ENCODE measurements around the gene TTBK1.

Gene TTBK1

DNA sequence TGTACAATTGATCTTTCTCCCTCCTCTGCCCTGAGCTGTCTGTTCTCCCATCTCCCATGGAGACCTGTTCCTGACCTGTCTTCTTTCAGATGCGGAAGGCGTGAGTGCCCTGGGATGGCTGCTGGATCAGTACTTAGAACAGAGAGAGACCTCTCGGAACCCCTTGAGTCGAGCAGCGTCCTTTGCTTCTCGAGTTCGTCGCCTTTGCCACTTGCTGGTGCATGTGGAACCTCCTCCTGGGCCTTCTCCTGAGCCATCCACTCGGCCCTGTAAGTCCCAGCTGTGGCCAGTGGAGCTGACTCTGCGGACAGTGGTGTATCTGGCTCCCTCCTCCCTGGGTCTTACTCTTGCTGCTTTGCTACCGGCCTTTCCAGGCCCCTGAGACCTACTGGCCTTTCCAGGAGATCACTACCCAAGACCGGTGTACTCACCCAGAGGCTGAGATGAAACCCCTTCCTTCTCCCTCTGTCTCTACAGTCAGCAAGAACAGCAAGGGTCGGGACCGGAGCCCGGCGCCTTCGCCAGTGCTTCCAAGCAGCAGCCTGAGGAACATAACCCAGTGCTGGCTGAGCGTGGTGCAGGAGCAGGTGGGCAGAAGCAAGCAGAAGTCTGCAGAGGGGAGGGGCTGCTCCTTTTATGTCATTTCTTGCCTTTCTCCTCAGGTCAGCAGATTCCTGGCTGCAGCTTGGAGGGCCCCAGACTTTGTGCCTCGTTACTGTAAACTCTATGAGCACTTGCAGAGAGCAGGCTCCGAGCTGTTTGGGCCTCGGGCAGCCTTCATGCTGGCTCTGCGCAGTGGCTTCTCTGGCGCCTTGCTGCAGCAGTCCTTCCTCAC is 38.8 kb upstream of the TTBK1 start:
- Histone ChIP-seq H3K9ac (no peak overlapping the region), H4K20me1 (ENCODE audit: insufficient read depth) (no peaks in the 10 kb centered on the region), H3K4me1 (ENCODE audit: low read depth, poor library complexity, severe bottlenecking) (no peaks in the 10 kb centered on the region), H3K27ac (no peak overlapping the region), H3K36me3 (ENCODE audit: insufficient read depth) (no peaks in the 10 kb centered on the region), H3K4me2 (no peak overlapping the region), H2AFZ (ENCODE audit: low read depth) (no peak overlapping the region), H3K4me3 (IDR thresholded peaks at IDR 0.05; ENCODE audit: insufficient read depth, low read depth, low read length) (no peak overlapping the region), H3K79me2 (ENCODE audit: insufficient read depth, low read depth) (no peaks in the 10 kb centered on the region), H3K27me3 (ENCODE audit: insufficient read depth, low read depth) (no peaks in the 10 kb centered on the region)
- TF ChIP-seq, protein P1, sequence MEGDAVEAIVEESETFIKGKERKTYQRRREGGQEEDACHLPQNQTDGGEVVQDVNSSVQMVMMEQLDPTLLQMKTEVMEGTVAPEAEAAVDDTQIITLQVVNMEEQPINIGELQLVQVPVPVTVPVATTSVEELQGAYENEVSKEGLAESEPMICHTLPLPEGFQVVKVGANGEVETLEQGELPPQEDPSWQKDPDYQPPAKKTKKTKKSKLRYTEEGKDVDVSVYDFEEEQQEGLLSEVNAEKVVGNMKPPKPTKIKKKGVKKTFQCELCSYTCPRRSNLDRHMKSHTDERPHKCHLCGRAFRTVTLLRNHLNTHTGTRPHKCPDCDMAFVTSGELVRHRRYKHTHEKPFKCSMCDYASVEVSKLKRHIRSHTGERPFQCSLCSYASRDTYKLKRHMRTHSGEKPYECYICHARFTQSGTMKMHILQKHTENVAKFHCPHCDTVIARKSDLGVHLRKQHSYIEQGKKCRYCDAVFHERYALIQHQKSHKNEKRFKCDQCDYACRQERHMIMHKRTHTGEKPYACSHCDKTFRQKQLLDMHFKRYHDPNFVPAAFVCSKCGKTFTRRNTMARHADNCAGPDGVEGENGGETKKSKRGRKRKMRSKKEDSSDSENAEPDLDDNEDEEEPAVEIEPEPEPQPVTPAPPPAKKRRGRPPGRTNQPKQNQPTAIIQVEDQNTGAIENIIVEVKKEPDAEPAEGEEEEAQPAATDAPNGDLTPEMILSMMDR (conservative IDR thresholded peaks at IDR 0.05; ENCODE audit: low read depth, low read length), result no peak

DNA sequence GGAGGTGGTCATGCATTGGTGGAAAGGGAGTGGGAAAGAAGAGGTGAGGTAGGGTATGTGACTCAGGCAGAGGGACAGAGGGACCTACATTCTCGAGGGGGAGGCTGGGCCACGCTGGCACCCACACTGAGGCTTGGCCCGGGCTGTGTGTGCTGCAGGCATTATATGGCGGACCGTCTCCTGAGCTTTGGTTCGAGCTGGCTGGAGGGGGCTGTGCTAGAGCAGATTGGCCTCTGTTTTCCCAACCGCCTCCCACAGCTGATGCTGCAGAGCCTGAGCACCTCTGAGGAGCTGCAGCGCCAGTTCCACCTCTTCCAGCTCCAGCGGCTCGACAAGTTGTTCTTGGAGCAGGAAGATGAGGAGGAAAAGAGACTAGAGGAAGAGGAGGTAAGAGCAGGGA is 37.4 kb upstream of the TTBK1 start:
- TF ChIP-seq, protein P1 (conservative IDR thresholded peaks at IDR 0.05; ENCODE audit: low read depth, low read length), result no peak

DNA sequence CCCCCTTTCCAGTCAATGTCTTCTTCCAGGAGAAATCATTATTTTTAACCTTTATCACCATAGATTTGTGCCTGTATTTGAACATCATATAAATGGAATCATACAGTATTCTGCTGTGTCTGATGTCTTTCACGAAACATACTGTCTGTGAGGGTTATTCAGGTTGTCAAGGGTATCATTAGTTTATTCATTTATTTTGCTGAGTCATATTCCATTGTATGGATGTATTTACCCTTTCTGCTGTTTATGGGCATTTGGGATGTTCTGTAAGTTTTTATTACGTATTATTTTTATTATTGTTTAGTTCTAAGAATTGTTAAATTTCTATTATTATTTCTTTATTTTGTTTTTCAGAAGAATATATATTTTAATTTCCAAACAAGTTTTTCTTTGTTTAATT is 36.0 kb upstream of the TTBK1 start:
- no peak overlapping the region for H3K9ac ChIP-seq
- H3K4me3 ChIP-seq (IDR thresholded peaks at IDR 0.05; ENCODE audit: insufficient read depth, low read depth, low read length), result no peak overlapping the region
- no peaks in the 10 kb centered on the region for H3K79me2 ChIP-seq (ENCODE audit: insufficient read depth, low read depth)
- H3K4me2 ChIP-seq, result no peak overlapping the region
- no peak overlapping the region for H2AFZ ChIP-seq (ENCODE audit: low read depth)
- H3K27me3 ChIP-seq (ENCODE audit: insufficient read depth, low read depth), result no peaks in the 10 kb centered on the region
- no peaks in the 10 kb centered on the region for H3K4me1 ChIP-seq (ENCODE audit: low read depth, poor library complexity, severe bottlenecking)
- H3K36me3 ChIP-seq (ENCODE audit: insufficient read depth), result no peaks in the 10 kb centered on the region
- no peak overlapping the region for H3K27ac ChIP-seq
- no peaks in the 10 kb centered on the region for H4K20me1 ChIP-seq (ENCODE audit: insufficient read depth)
- TF ChIP-seq, protein P1 (conservative IDR thresholded peaks at IDR 0.05; ENCODE audit: low read depth, low read length), result no peak

More for the DNA sequence above, 37.4 kb upstream of the TTBK1 start:
- no peak overlapping the region for H3K9ac ChIP-seq
- no peak overlapping the region for H2AFZ ChIP-seq (ENCODE audit: low read depth)
- no peaks in the 10 kb centered on the region for H3K36me3 ChIP-seq (ENCODE audit: insufficient read depth)
- H3K79me2 ChIP-seq (ENCODE audit: insufficient read depth, low read depth), result no peaks in the 10 kb centered on the region
- no peak overlapping the region for H3K27ac ChIP-seq
- no peaks in the 10 kb centered on the region for H4K20me1 ChIP-seq (ENCODE audit: insufficient read depth)
- H3K27me3 ChIP-seq (ENCODE audit: insufficient read depth, low read depth), result no peaks in the 10 kb centered on the region
- H3K4me2 ChIP-seq, result no peak overlapping the region
- no peaks in the 10 kb centered on the region for H3K4me1 ChIP-seq (ENCODE audit: low read depth, poor library complexity, severe bottlenecking)
- no peak overlapping the region for H3K4me3 ChIP-seq (IDR thresholded peaks at IDR 0.05; ENCODE audit: insufficient read depth, low read depth, low read length)

DNA sequence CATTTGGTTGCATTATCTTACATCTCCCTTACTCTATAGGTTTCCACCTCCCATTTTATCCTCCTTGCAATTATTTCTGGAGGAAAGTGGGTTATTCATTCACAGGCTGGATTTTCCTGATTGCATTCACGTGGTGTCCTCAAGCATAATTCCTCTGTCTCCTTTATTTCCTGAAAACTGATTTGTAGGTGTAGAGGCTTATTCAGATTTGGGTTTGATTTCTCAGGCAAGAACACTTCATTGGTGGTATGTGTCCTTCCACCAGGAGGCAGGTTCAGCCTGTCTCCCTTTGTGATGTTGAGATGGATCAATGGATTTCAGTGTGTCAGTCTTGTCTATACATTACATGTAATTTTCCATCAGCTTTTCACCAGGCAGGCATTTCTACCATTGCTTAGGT is 31.3 kb upstream of the TTBK1 start:
- H3K9ac ChIP-seq, result no peak overlapping the region
- no peak overlapping the region for H3K27ac ChIP-seq
- H3K27me3 ChIP-seq (ENCODE audit: insufficient read depth, low read depth), result no peaks in the 10 kb centered on the region
- H4K20me1 ChIP-seq (ENCODE audit: insufficient read depth), result no peaks in the 10 kb centered on the region
- H3K36me3 ChIP-seq (ENCODE audit: insufficient read depth), result no peaks in the 10 kb centered on the region
- no peak overlapping the region for H2AFZ ChIP-seq (ENCODE audit: low read depth)
- TF ChIP-seq, protein P1 (conservative IDR thresholded peaks at IDR 0.05; ENCODE audit: low read depth, low read length), result no peak
- H3K4me3 ChIP-seq (IDR thresholded peaks at IDR 0.05; ENCODE audit: insufficient read depth, low read depth, low read length), result no peak overlapping the region
- H3K4me2 ChIP-seq, result no peak overlapping the region
- H3K79me2 ChIP-seq (ENCODE audit: insufficient read depth, low read depth), result no peaks in the 10 kb centered on the region
- H3K4me1 ChIP-seq (ENCODE audit: low read depth, poor library complexity, severe bottlenecking), result no peaks in the 10 kb centered on the region
